ENCODE measurements around the gene RLF.

DNA sequence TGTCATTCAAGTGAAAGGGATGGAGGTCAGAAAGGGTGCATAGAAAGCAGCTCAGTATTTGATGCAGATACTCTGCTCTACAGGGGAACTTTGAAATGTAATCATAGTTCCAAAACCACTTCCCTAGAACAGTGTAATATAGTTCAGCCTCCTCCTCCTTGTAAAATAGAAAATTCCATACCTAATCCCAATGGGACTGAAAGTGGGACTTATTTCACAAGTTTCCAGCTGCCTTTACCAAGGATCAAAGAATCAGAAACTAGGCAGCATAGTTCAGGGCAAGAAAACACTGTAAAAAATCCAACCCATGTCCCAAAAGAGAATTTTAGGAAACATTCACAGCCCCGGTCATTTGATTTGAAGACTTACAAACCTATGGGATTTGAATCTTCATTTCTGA is 78.4 kb downstream of the RLF start:
- TF ChIP-seq, protein P1, sequence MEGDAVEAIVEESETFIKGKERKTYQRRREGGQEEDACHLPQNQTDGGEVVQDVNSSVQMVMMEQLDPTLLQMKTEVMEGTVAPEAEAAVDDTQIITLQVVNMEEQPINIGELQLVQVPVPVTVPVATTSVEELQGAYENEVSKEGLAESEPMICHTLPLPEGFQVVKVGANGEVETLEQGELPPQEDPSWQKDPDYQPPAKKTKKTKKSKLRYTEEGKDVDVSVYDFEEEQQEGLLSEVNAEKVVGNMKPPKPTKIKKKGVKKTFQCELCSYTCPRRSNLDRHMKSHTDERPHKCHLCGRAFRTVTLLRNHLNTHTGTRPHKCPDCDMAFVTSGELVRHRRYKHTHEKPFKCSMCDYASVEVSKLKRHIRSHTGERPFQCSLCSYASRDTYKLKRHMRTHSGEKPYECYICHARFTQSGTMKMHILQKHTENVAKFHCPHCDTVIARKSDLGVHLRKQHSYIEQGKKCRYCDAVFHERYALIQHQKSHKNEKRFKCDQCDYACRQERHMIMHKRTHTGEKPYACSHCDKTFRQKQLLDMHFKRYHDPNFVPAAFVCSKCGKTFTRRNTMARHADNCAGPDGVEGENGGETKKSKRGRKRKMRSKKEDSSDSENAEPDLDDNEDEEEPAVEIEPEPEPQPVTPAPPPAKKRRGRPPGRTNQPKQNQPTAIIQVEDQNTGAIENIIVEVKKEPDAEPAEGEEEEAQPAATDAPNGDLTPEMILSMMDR (IDR thresholded peaks at IDR 0.05): no peak
- TF ChIP-seq POLR2A (IDR thresholded peaks at IDR 0.05): no peak
